Naive thymus-derived CD4-positive, alpha-beta T cell (primary cell): ENCODE results near the gene TMEM198. TPM values are rescaled to one million over a fixed set of nuclear protein-coding genes. Genes with fewer than 3 reads are reported as not detected.

ENCODE experiments used
- ATAC-seq: fragments of 150-1000 bp; cut with Tn5 transposase; 2 replicates; pipeline ENCODE4 v1.10.0; 2021; ENCODE audit warnings: mild to moderate bottlenecking, moderate library complexity
- CTCF ChIA-PET: fragments of 350-600 bp; sonication (Branson Sonifier 250); formaldehyde crosslinking; loops from one replicate; lab custom pipeline; 2021; ENCODE audit warnings: antibody characterized with exemption; lab: Charles Lee
- POLR2A ChIA-PET: fragments of 350-600 bp; sonication (Branson Sonifier 250); formaldehyde crosslinking; loops from one replicate; lab custom pipeline; 2021; ENCODE audit warnings: antibody characterized with exemption, inconsistent platforms; lab: Charles Lee
- DNase-seq, 9 donors: peaks; one replicate each; pipeline versions ENCODE4 v3.0.0 to v3.0.0-alpha.2; 2020 to 2022; ENCODE audit warnings: mixed read lengths in 1 of 9
- H3K27ac ChIP-seq: one replicate; pipeline ENCODE4 v1.7.0; 2013; ENCODE audit warnings: mild to moderate bottlenecking, low read depth, low read length, moderate library complexity
- H3K27me3 ChIP-seq, 2 donors: one replicate each; pipeline ENCODE4 v1.7.0; 2013; ENCODE audit warnings: low read length in 2 of 2, mild to moderate bottlenecking in 2 of 2, moderate library complexity in 2 of 2; ENCODE audit not compliant: control insufficient read depth in 2 of 2, insufficient read depth in 2 of 2
- H3K36me3 ChIP-seq, 3 experiments: 1 replicate in 2 of 3; 2 replicates in 1 of 3; pipeline ENCODE4 v1.7.0; 2013; ENCODE audit warnings: low read length in 3 of 3, mild to moderate bottlenecking in 3 of 3, moderate library complexity in 1 of 3; ENCODE audit not compliant: insufficient read depth in 3 of 3, control insufficient read depth in 2 of 3
- H3K4me1 ChIP-seq, 2 donors: one replicate each; pipeline ENCODE4 v1.7.0; 2013; ENCODE audit warnings: low read length in 2 of 2, mild to moderate bottlenecking in 2 of 2, moderate library complexity in 1 of 2; ENCODE audit not compliant: control insufficient read depth in 2 of 2, insufficient read depth in 2 of 2
- H3K4me3 ChIP-seq: 2 replicates; pipeline ENCODE4 v1.7.0; 2013; ENCODE audit warnings: mild to moderate bottlenecking, low read length
- H3K9me3 ChIP-seq, 3 experiments: 1 replicate in 2 of 3; 2 replicates in 1 of 3; pipeline ENCODE4 v1.7.0; 2013; ENCODE audit warnings: low read length in 3 of 3; ENCODE audit not compliant: control insufficient read depth in 2 of 3
- H3K27ac Mint-ChIP-seq, 9 donors: one replicate each; pipeline ENCODE4 v1.8.0; 2020 to 2022; ENCODE audit warnings: mixed read lengths in 9 of 9, mild to moderate bottlenecking in 8 of 9, moderate library complexity in 5 of 9, inconsistent platforms in 2 of 9
- H3K27me3 Mint-ChIP-seq, 5 donors: one replicate each; pipeline ENCODE4 v1.8.0; 2021 to 2022; ENCODE audit warnings: mixed read lengths in 5 of 5, mild to moderate bottlenecking in 1 of 5
- H3K36me3 Mint-ChIP-seq, 5 donors: one replicate each; pipeline ENCODE4 v1.8.0; 2020 to 2022; ENCODE audit warnings: mixed read lengths in 5 of 5, mild to moderate bottlenecking in 3 of 5, inconsistent platforms in 1 of 5
- H3K4me1 Mint-ChIP-seq, 7 donors: one replicate each; pipeline ENCODE4 v1.8.0; 2020 to 2022; ENCODE audit warnings: mixed read lengths in 7 of 7, mild to moderate bottlenecking in 3 of 7, inconsistent platforms in 1 of 7
- H3K4me3 Mint-ChIP-seq, 10 donors: one replicate each; pipeline ENCODE4 v1.8.0; 2020 to 2022; ENCODE audit warnings: mild to moderate bottlenecking in 10 of 10, mixed read lengths in 10 of 10, moderate library complexity in 6 of 10, inconsistent platforms in 2 of 10
- H3K9me3 Mint-ChIP-seq, 11 donors: one replicate each; pipeline ENCODE4 v1.8.0; 2020 to 2022; ENCODE audit warnings: mixed read lengths in 11 of 11, mild to moderate bottlenecking in 4 of 11, inconsistent platforms in 1 of 11, moderate library complexity in 1 of 11
- intact Hi-C, 2 donors: fragments of 100-400 bp; cut with micrococcal nuclease; formaldehyde crosslinking; loops; one replicate each; pipeline ENCODE4 v1.15.1; 2023
- polyA plus RNA-seq, 2 donors: library from polyadenylated mRNA; unstranded; fragments of 300-500 nt; fragmentation: Illumina TruSeq; gene quantifications; one replicate each; pipeline ENCODE4 v1.2.3, GENCODE V29; 2021
- total RNA-seq, 6 experiments: library from RNA in 5 of 6; stranded (reverse) in 5 of 6; gene quantifications; 1 replicate in 5 of 6; 2 replicates in 1 of 6; pipeline ENCODE4 v1.2.3 and lab custom pipeline; 2021 to 2026

TMEM198 gene
- total and polyA plus RNA-seq, 7 experiments from 2014 or later, result 0.45 to 0.69 (median 0.50) TPM; not detected in 3

GRCh38 chr2:219515874-219516629 is 27.8 kb upstream of the TMEM198 start:
- Mint-ChIP-seq H3K27me3 (peaks cover 71 to 86% (median 83%) of the 10 kb centered on the region in 5 donors), H3K36me3 (no peaks in the 10 kb centered on the region), H3K27ac (no peak overlapping the region), H3K9me3 (peaks cover 0 to 2% (median 0%) of the 10 kb centered on the region in 11 donors), H3K4me1 (peaks cover 3 to 23% (median 18%) of the 10 kb centered on the region in 7 donors), H3K4me3 (peak overlapping the region in 3 of 10 donors; percentile 39 to 61 (median 57))
- ChIA-PET POLR2A (no interaction called here), CTCF (no interaction called here)
- DNase-seq (no peak), ATAC-seq (no peak)
- Histone ChIP-seq H3K36me3 (no peaks in the 10 kb centered on the region), H3K27ac (no peak overlapping the region), H3K9me3 (no peaks in the 10 kb centered on the region), H3K4me1 (no peaks in the 10 kb centered on the region), H3K27me3 (peaks cover 0 to 5% of the 10 kb centered on the region in 2 donors), H3K4me3 (no peak overlapping the region)
- intact Hi-C loops, result no loop called here

GRCh38 chr2:219516888-219517287 is 26.9 kb upstream of the TMEM198 start:
- Histone ChIP-seq H3K4me1 (no peaks in the 10 kb centered on the region), H3K27me3 (peaks cover 0 to 9% of the 10 kb centered on the region in 2 donors), H3K36me3 (no peaks in the 10 kb centered on the region), H3K27ac (no peak overlapping the region), H3K9me3 (no peaks in the 10 kb centered on the region), H3K4me3 (no peak overlapping the region)
- Mint-ChIP-seq H3K4me1 (peaks cover 3 to 29% (median 26%) of the 10 kb centered on the region in 7 donors), H3K9me3 (peaks cover 0 to 1% (median 0%) of the 10 kb centered on the region in 11 donors), H3K36me3 (no peaks in the 10 kb centered on the region), H3K27me3 (peaks cover 76 to 86% (median 84%) of the 10 kb centered on the region in 5 donors), H3K27ac (no peak overlapping the region), H3K4me3 (no peak overlapping the region)
- ChIA-PET POLR2A (no interaction called here), CTCF (no interaction called here)
- DNase-seq (no peak), ATAC-seq (no peak)
- intact Hi-C loops, result no loop called here

- POLR2A ChIA-PET, result interaction anchor here (1.2 kb wide), 1 partner anchor 12 kb away, joined by 3 read pairs; no protein-coding TSS in a partner anchor
- intact Hi-C loops, result no loop called here
- no peak overlapping the region for H3K4me3 ChIP-seq
These were observed 25.7 kb upstream of the TMEM198 start for GRCh38 chr2:219517954-219518778.

GRCh38 chr2:219519526-219519916 is 24.3 kb upstream of the TMEM198 start:
- H3K36me3 Mint-ChIP-seq, result no peaks in the 10 kb centered on the region
- no peak overlapping the region for H3K27ac ChIP-seq
- H3K27ac Mint-ChIP-seq, result no peak overlapping the region
- peaks cover 0 to 5% of the 10 kb centered on the region in 2 donors for H3K4me1 ChIP-seq
- H3K4me1 Mint-ChIP-seq, result peaks cover 3 to 29% (median 21%) of the 10 kb centered on the region in 7 donors
- ChIA-PET CTCF (no interaction called here), POLR2A (no interaction called here)
- no peak for DNase-seq
- peaks cover 0 to 3% (median 0%) of the 10 kb centered on the region in 11 donors for H3K9me3 Mint-ChIP-seq
- no peak overlapping the region for H3K4me3 Mint-ChIP-seq
- peaks cover 0 to 27% of the 10 kb centered on the region in 2 donors for H3K27me3 ChIP-seq
- H3K4me3 ChIP-seq, result no peak overlapping the region
- H3K9me3 ChIP-seq, result no peaks in the 10 kb centered on the region
- ATAC-seq, result no peak
- intact Hi-C loops, result no loop called here
- peaks cover 74 to 81% (median 78%) of the 10 kb centered on the region in 5 donors for H3K27me3 Mint-ChIP-seq
- H3K36me3 ChIP-seq, result no peaks in the 10 kb centered on the region

More at GRCh38 chr2:219517954-219518778, 25.7 kb upstream of the TMEM198 start:
- Histone ChIP-seq H3K9me3 (no peaks in the 10 kb centered on the region), H3K27me3 (peaks cover 0 to 14% of the 10 kb centered on the region in 2 donors), H3K27ac (no peak overlapping the region), H3K36me3 (no peaks in the 10 kb centered on the region), H3K4me1 (peaks cover 0 to 1% of the 10 kb centered on the region in 2 donors)
- Mint-ChIP-seq H3K4me1 (peaks cover 6 to 30% (median 27%) of the 10 kb centered on the region in 7 donors), H3K27ac (no peak overlapping the region), H3K4me3 (no peak overlapping the region), H3K36me3 (no peaks in the 10 kb centered on the region), H3K27me3 (peaks cover 72 to 81% (median 77%) of the 10 kb centered on the region in 5 donors), H3K9me3 (peaks cover 0 to 1% (median 0%) of the 10 kb centered on the region in 11 donors)
- CTCF ChIA-PET, result interaction anchor here (0.8 to 1.2 kb wide), 2 partner anchors 11 to 12 kb away, joined by 3 to 4 read pairs; no protein-coding TSS in a partner anchor
- DNase-seq (no peak), ATAC-seq (no peak)

- H3K27me3 Mint-ChIP-seq, result peaks cover 75 to 82% (median 80%) of the 10 kb centered on the region in 5 donors
- CTCF ChIA-PET, result interaction anchor here (0.8 to 2.4 kb wide), 3 partner anchors 10 to 44 kb away, joined by 3 to 11 read pairs (median 5); no protein-coding TSS in a partner anchor
- Histone ChIP-seq H3K9me3 (no peaks in the 10 kb centered on the region), H3K4me1 (peaks cover 0 to 5% of the 10 kb centered on the region in 2 donors), H3K36me3 (no peaks in the 10 kb centered on the region), H3K4me3 (no peak overlapping the region), H3K27ac (no peak overlapping the region), H3K27me3 (peaks cover 0 to 32% of the 10 kb centered on the region in 2 donors)
- H3K9me3 Mint-ChIP-seq, result peaks cover 0 to 3% (median 0%) of the 10 kb centered on the region in 11 donors
- intact Hi-C loops, result no loop called here
- H3K27ac Mint-ChIP-seq, result no peak overlapping the region
- H3K4me1 Mint-ChIP-seq, result peaks cover 3 to 29% (median 21%) of the 10 kb centered on the region in 7 donors
- peak overlapping the region in 1 of 10 donors; percentile 45 for H3K4me3 Mint-ChIP-seq
- POLR2A ChIA-PET, result no interaction called here
- DNase-seq (no peak), ATAC-seq (no peak)
- no peaks in the 10 kb centered on the region for H3K36me3 Mint-ChIP-seq
These were observed 23.7 kb upstream of the TMEM198 start for GRCh38 chr2:219520079-219520478.

- no peaks in the 10 kb centered on the region for H3K36me3 ChIP-seq
- Mint-ChIP-seq H3K27me3 (peaks cover 74 to 86% (median 80%) of the 10 kb centered on the region in 5 donors), H3K9me3 (peaks cover 0 to 3% (median 0%) of the 10 kb centered on the region in 11 donors), H3K4me1 (peaks cover 3 to 23% (median 18%) of the 10 kb centered on the region in 7 donors), H3K4me3 (peak overlapping the region in 5 of 10 donors; percentile 17 to 78 (median 61)), H3K36me3 (no peaks in the 10 kb centered on the region), H3K27ac (no peak overlapping the region)
- DNase-seq (no peak), ATAC-seq (no peak)
- no peak overlapping the region for H3K27ac ChIP-seq
- ChIA-PET CTCF (interaction anchor here (1.9 to 2.4 kb wide), 2 partner anchors 8 to 12 kb away, joined by 5 to 11 read pairs; no protein-coding TSS in a partner anchor), POLR2A (no interaction called here)
- H3K9me3 ChIP-seq, result no peaks in the 10 kb centered on the region
- H3K4me3 ChIP-seq, result no peak overlapping the region
- peaks cover 0 to 30% of the 10 kb centered on the region in 2 donors for H3K27me3 ChIP-seq
- intact Hi-C loops, result no loop called here
- H3K4me1 ChIP-seq, result peaks cover 0 to 5% of the 10 kb centered on the region in 2 donors
These were observed 22.6 kb upstream of the TMEM198 start for GRCh38 chr2:219521066-219521880.
